ENCODE data around the gene SPAG4. TPM values are rescaled to one million over a fixed set of nuclear protein-coding genes. Genes with fewer than 3 reads are reported as not detected.
A peak's percentile ranks its signal among the peaks of the same experiment; 100 is the strongest.

SPAG4 gene
- total RNA-seq, 1 donor from 2014 or later = 3.3 TPM

DNA sequence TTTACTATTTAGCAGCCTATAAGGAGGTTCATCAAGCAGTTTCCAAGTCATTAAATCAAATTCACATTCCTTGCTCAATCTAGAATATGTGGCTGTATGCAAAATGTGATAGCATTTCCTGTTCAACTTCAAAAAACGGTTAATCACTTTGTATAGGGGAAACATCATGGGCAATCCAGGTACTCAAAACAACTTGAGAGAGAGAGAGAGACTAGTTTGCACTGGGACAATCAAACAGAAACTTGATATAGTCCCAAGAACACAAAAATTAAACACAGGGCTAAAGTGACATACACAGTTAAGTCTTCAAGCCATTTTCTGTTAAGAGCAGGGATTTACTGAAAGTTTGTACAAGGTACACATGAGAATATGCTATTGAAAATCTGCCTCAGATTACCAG, 41.6 kb downstream of the SPAG4 start:
- Histone ChIP-seq H3K4me2 (no peak overlapping the region), H3K79me2 (ENCODE audit: low read depth) (peaks cover 100% of the 10 kb centered on the region), H3K4me1 (peaks cover 15% of the 10 kb centered on the region), H3K36me3 (peaks cover 13% of the 10 kb centered on the region), H4K20me1 (ENCODE audit: low read depth) (peaks cover 100% of the 10 kb centered on the region), H3F3A (ENCODE audit: low read depth) (no peaks in the 10 kb centered on the region), H3K9me3 (ENCODE audit: low read depth) (no peaks in the 10 kb centered on the region), H3K27me3 (no peaks in the 10 kb centered on the region), H3K4me3 (no peak overlapping the region), H2AFZ (replicated peaks) (no peak overlapping the region), H3K27ac (no peak overlapping the region), H3K9ac (no peak overlapping the region)
- Mint-ChIP-seq H3K27me3 (ENCODE audit: insufficient read depth, low read depth) (no peaks in the 10 kb centered on the region), H3K36me3 (peaks cover 34% of the 10 kb centered on the region), H3K4me3 (no peak overlapping the region), H3K4me1 (peaks cover 10% of the 10 kb centered on the region), H3K9me3 (peaks cover 21% of the 10 kb centered on the region), H3K27ac (no peak overlapping the region)
- TF ChIP-seq EZH2phosphoT487 (IDR thresholded peaks at IDR 0.05) (no peak), CTCF (IDR thresholded peaks at IDR 0.05) (no peak), EZH2 (IDR thresholded peaks at IDR 0.05) (no peak)
- no peak for DNase-seq (ENCODE audit: low spot score)

- H3K36me3 ChIP-seq = peaks cover under 1% of the 10 kb centered on the region
- H2AFZ ChIP-seq (replicated peaks) = no peak overlapping the region
- peaks cover 21% of the 10 kb centered on the region for H3K9me3 Mint-ChIP-seq
- no peak overlapping the region for H3K4me3 ChIP-seq
- H3K36me3 Mint-ChIP-seq = peaks cover 36% of the 10 kb centered on the region
- peaks cover 90% of the 10 kb centered on the region for H4K20me1 ChIP-seq (ENCODE audit: low read depth)
- H3F3A ChIP-seq (ENCODE audit: low read depth) = peaks cover 10% of the 10 kb centered on the region
- no peak for TF ChIP-seq EZH2phosphoT487 (IDR thresholded peaks at IDR 0.05)
- no peaks in the 10 kb centered on the region for H3K9me3 ChIP-seq (ENCODE audit: low read depth)
- peaks cover 26% of the 10 kb centered on the region for H3K4me1 ChIP-seq
- H3K4me2 ChIP-seq = peak overlapping the region; percentile 98
- no peak overlapping the region for H3K9ac ChIP-seq
- H3K27me3 ChIP-seq = no peaks in the 10 kb centered on the region
- peaks cover 94% of the 10 kb centered on the region for H3K79me2 ChIP-seq (ENCODE audit: low read depth)
- no peak overlapping the region for H3K4me3 Mint-ChIP-seq
- no peak overlapping the region for H3K27ac Mint-ChIP-seq
- DNase-seq (ENCODE audit: low spot score) = no peak
- no peak overlapping the region for H3K27ac ChIP-seq
- H3K4me1 Mint-ChIP-seq = peaks cover 25% of the 10 kb centered on the region
- peaks cover 5% of the 10 kb centered on the region for H3K27me3 Mint-ChIP-seq (ENCODE audit: insufficient read depth, low read depth)
Measured at GRCh38 chr20:35660122-35660937, 44.7 kb downstream of the SPAG4 start.

DNA sequence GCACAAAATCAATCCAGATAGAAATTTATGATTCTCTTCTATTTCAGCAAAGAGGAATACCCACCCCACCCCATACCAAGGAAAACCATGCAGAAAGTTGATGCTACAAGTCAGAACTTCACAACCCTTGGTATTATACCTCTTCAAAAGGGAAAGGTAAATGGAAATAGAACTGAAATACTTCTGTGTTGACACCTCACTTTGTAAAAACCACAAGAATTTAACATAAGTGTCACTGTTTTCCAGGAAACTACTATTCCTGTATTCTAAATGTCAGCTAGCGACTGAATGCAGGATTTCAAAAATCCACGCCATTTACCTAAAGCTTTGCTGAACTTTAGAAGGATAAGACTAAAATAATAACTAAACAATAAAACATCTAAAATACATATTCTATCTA, 45.4 kb downstream of the SPAG4 start:
- Mint-ChIP-seq H3K27me3 (ENCODE audit: insufficient read depth, low read depth) (peaks cover 5% of the 10 kb centered on the region), H3K27ac (no peak overlapping the region), H3K4me3 (no peak overlapping the region), H3K36me3 (peaks cover 33% of the 10 kb centered on the region), H3K4me1 (peaks cover 25% of the 10 kb centered on the region), H3K9me3 (peaks cover 21% of the 10 kb centered on the region)
- Histone ChIP-seq H3K36me3 (no peaks in the 10 kb centered on the region), H3K9me3 (ENCODE audit: low read depth) (no peaks in the 10 kb centered on the region), H2AFZ (replicated peaks) (no peak overlapping the region), H3K9ac (no peak overlapping the region), H3K4me2 (peak overlapping the region; percentile 98), H3K27ac (no peak overlapping the region), H4K20me1 (ENCODE audit: low read depth) (peaks cover 83% of the 10 kb centered on the region), H3K27me3 (no peaks in the 10 kb centered on the region), H3K79me2 (ENCODE audit: low read depth) (peaks cover 87% of the 10 kb centered on the region), H3F3A (ENCODE audit: low read depth) (peaks cover 10% of the 10 kb centered on the region), H3K4me1 (peaks cover 26% of the 10 kb centered on the region), H3K4me3 (peak overlapping the region; percentile 77)
- DNase-seq (ENCODE audit: low spot score) = no peak
- no peak for TF ChIP-seq EZH2 (IDR thresholded peaks at IDR 0.05)
- no peak for TF ChIP-seq EZH2phosphoT487 (IDR thresholded peaks at IDR 0.05)
- TF ChIP-seq CTCF (IDR thresholded peaks at IDR 0.05) = no peak

GRCh38 chr20:35661908-35662307, 46.3 kb downstream of the SPAG4 start:
- no peak overlapping the region for H3K27ac ChIP-seq
- H3K4me2 ChIP-seq = peak overlapping the region; percentile 98
- H3K36me3 ChIP-seq = no peaks in the 10 kb centered on the region
- H3K36me3 Mint-ChIP-seq = peaks cover 30% of the 10 kb centered on the region
- no peak for DNase-seq (ENCODE audit: low spot score)
- H3K9me3 ChIP-seq (ENCODE audit: low read depth) = no peaks in the 10 kb centered on the region
- H3K9me3 Mint-ChIP-seq = peaks cover 21% of the 10 kb centered on the region
- H3F3A ChIP-seq (ENCODE audit: low read depth) = peaks cover 10% of the 10 kb centered on the region
- peaks cover 74% of the 10 kb centered on the region for H4K20me1 ChIP-seq (ENCODE audit: low read depth)
- H3K4me1 ChIP-seq = peaks cover 26% of the 10 kb centered on the region
- no peaks in the 10 kb centered on the region for H3K27me3 ChIP-seq
- peaks cover 25% of the 10 kb centered on the region for H3K4me1 Mint-ChIP-seq
- H2AFZ ChIP-seq (replicated peaks) = no peak overlapping the region
- no peak for TF ChIP-seq EZH2 (IDR thresholded peaks at IDR 0.05)
- TF ChIP-seq EZH2phosphoT487 (IDR thresholded peaks at IDR 0.05) = no peak
- TF ChIP-seq CTCF (IDR thresholded peaks at IDR 0.05) = no peak
- peaks cover 78% of the 10 kb centered on the region for H3K79me2 ChIP-seq (ENCODE audit: low read depth)
- no peak overlapping the region for H3K27ac Mint-ChIP-seq
- peak overlapping the region; percentile 77 for H3K4me3 ChIP-seq
- peaks cover 5% of the 10 kb centered on the region for H3K27me3 Mint-ChIP-seq (ENCODE audit: insufficient read depth, low read depth)
- peak overlapping the region; percentile 97 for H3K9ac ChIP-seq
- peak overlapping the region; percentile 97 for H3K4me3 Mint-ChIP-seq
